Ishikawa (cell line): ENCODE results near the gene C1orf141.

Source experiments
- CEBPB ChIP-seq: IDR thresholded peaks from 2 replicates; pipeline ENCODE4 v1.6.1; 2012
- REST ChIP-seq: IDR thresholded peaks from 2 replicates; pipeline ENCODE4 v1.6.1; 2012; ENCODE audit warnings: low read depth, mild to moderate bottlenecking
- TAF1 ChIP-seq: IDR thresholded peaks from 2 replicates; pipeline ENCODE4 v1.6.1; 2012; ENCODE audit warnings: low read depth, mild to moderate bottlenecking
- TEAD4 ChIP-seq: IDR thresholded peaks from 2 replicates; pipeline ENCODE4 v1.6.1; 2012

GRCh38 chr1:67144696-67145095 lies 9.9 kb upstream of the C1orf141 start:
- no peak for TF ChIP-seq TEAD4
- no peak for TF ChIP-seq TAF1
- TF ChIP-seq REST = no peak
- TF ChIP-seq CEBPB = no peak
